ENCODE results near the gene ASIC3.
"Not testable (repeated sequence)": the region's sequence is repeated elsewhere in the genome, so short reads cannot be mapped to it uniquely, and the experiment has no call there.

Gene ASIC3

GRCh38 chr7:151013733-151014497 is 34.4 kb upstream of the ASIC3 start:
- peak; percentile 54 to 73 for DNase-seq

GRCh38 chr7:151014950-151015349 is 33.4 kb upstream of the ASIC3 start:
- peak in 1 of 2 donors; percentile 31 for DNase-seq

GRCh38 chr7:151015967-151016366 is 32.4 kb upstream of the ASIC3 start:
- no peak for DNase-seq

- no peak for DNase-seq
These were observed 31.8 kb upstream of the ASIC3 start for GRCh38 chr7:151016505-151016904.

GRCh38 chr7:151016942-151017341 is 31.4 kb upstream of the ASIC3 start:
- DNase-seq, result no peak

GRCh38 chr7:151017370-151017952 is 30.9 kb upstream of the ASIC3 start:
- no peak for DNase-seq

GRCh38 chr7:151017953-151018420 is 30.3 kb upstream of the ASIC3 start:
- peak; percentile 37 to 44 for DNase-seq

GRCh38 chr7:151018421-151019129 is 29.8 kb upstream of the ASIC3 start:
- DNase-seq, result no peak

GRCh38 chr7:151019130-151019447 is 29.2 kb upstream of the ASIC3 start:
- no peak for DNase-seq

GRCh38 chr7:151020231-151020630 is 28.1 kb upstream of the ASIC3 start:
- DNase-seq, result no peak

- DNase-seq, result no peak
These were observed 25.1 kb upstream of the ASIC3 start for GRCh38 chr7:151023232-151023631.

GRCh38 chr7:151024435-151025056 is 23.8 kb upstream of the ASIC3 start, which contains the start of gene ATG9B:
ATG9B (minus strand) TSS chr7:151024494; CDS start chr7:151024423, 71 bp downstream.
- DNase-seq, result no peak

- no peak for DNase-seq
These were observed 22.2 kb upstream of the ASIC3 start for GRCh38 chr7:151025924-151026671.

GRCh38 chr7:151026771-151027727 is 21.3 kb upstream of the ASIC3 start:
- not testable (repeated sequence) for DNase-seq

GRCh38 chr7:151027728-151028130 is 20.6 kb upstream of the ASIC3 start:
- not testable (repeated sequence) for DNase-seq

GRCh38 chr7:151028131-151028947 is 20.0 kb upstream of the ASIC3 start, which contains the start of gene ABCB8:
ABCB8 (plus strand) TSS chr7:151028450; CDS start chr7:151028516, 66 bp downstream.
- peak; percentile 99 to 100 for DNase-seq

- no peak for DNase-seq
These were observed 19.3 kb upstream of the ASIC3 start for GRCh38 chr7:151028948-151029501.

GRCh38 chr7:151031011-151031410 is 17.3 kb upstream of the ASIC3 start:
- no peak for DNase-seq
